Type B pancreatic cell (in vitro differentiated cells): ENCODE measurements around the gene RUVBL2. TPM values are rescaled to one million over a fixed set of nuclear protein-coding genes. Genes with fewer than 3 reads are reported as not detected.

Source experiments
- DNase-seq: peaks from one replicate; pipeline ENCODE4 v3.0.0; 2021; ENCODE audit warnings: mixed read lengths; ENCODE audit not compliant: unreplicated experiment; ENCODE audit errors: extremely low spot score
- H3K27ac Mint-ChIP-seq: 2 replicates; pipeline ENCODE4 v1.8.0; 2021; ENCODE audit warnings: mild to moderate bottlenecking, mixed read lengths
- H3K27me3 Mint-ChIP-seq: 2 replicates; pipeline ENCODE4 v1.8.0; 2021; ENCODE audit warnings: mixed read lengths
- H3K36me3 Mint-ChIP-seq: 2 replicates; pipeline ENCODE4 v1.8.0; 2021; ENCODE audit warnings: mixed read lengths
- H3K4me1 Mint-ChIP-seq: one replicate; pipeline ENCODE4 v1.8.0; 2021; ENCODE audit warnings: mixed read lengths; ENCODE audit not compliant: unreplicated experiment
- H3K4me3 Mint-ChIP-seq: 2 replicates; pipeline ENCODE4 v1.8.0; 2021; ENCODE audit warnings: mild to moderate bottlenecking, mixed read lengths
- H3K9me3 Mint-ChIP-seq: 2 replicates; pipeline ENCODE4 v1.8.0; 2021; ENCODE audit warnings: mixed read lengths
- total RNA-seq: library from RNA; stranded (reverse); gene quantifications from 2 replicates; pipeline ENCODE4 v1.2.1, GENCODE V29; 2021; ENCODE audit warnings: low replicate concordance
- TF ChIP-seq, protein P1 (sequence below): fragments of 200-600 bp; sonication (generic); conservative IDR thresholded peaks from 2 replicates; pipeline ENCODE4 v1.5.0; 2021; ENCODE audit warnings: antibody characterized with exemption, mild to moderate bottlenecking

RUVBL2 gene
- total RNA-seq, 1 donor from 2014 or later: 99.5 TPM

DNA sequence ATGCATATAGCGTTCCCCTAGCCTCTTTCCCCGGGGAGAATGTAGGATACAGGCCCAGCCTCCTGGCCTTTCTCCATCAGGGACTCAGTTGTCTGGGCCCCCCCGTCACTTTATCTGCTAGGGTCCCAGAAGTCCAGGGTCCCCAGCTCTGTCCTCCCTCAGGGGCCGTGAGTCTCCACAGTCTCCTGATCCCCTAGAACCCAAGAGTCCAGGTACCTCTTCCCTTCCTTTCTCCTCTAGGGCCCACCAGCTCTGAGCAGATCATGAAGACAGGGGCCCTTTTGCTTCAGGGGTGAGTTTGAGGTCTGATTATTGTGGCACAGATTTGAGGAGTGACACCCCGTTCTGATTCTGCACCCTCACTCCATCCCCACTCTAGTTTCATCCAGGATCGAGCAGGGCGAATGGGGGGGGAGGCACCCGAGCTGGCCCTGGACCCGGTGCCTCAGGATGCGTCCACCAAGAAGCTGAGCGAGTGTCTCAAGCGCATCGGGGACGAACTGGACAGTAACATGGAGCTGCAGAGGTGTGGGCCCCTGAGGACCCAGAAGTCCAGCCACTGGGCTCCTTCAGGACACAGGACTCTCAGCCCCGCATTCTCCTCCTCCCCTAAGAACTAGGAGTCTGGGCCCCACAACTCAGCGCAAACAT is 38.3 kb upstream of the RUVBL2 start:
- peak overlapping the region; percentile 62 for H3K27ac Mint-ChIP-seq
- peaks cover 11% of the 10 kb centered on the region for H3K36me3 Mint-ChIP-seq
- H3K4me1 Mint-ChIP-seq: peaks cover 16% of the 10 kb centered on the region
- peak overlapping the region; percentile 90 for H3K4me3 Mint-ChIP-seq
- no peaks in the 10 kb centered on the region for H3K9me3 Mint-ChIP-seq
- DNase-seq: no peak
- H3K27me3 Mint-ChIP-seq: no peaks in the 10 kb centered on the region
- TF ChIP-seq, protein P1, sequence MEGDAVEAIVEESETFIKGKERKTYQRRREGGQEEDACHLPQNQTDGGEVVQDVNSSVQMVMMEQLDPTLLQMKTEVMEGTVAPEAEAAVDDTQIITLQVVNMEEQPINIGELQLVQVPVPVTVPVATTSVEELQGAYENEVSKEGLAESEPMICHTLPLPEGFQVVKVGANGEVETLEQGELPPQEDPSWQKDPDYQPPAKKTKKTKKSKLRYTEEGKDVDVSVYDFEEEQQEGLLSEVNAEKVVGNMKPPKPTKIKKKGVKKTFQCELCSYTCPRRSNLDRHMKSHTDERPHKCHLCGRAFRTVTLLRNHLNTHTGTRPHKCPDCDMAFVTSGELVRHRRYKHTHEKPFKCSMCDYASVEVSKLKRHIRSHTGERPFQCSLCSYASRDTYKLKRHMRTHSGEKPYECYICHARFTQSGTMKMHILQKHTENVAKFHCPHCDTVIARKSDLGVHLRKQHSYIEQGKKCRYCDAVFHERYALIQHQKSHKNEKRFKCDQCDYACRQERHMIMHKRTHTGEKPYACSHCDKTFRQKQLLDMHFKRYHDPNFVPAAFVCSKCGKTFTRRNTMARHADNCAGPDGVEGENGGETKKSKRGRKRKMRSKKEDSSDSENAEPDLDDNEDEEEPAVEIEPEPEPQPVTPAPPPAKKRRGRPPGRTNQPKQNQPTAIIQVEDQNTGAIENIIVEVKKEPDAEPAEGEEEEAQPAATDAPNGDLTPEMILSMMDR: no peak

GRCh38 chr19:48958006-48958405 is 35.7 kb upstream of the RUVBL2 start:
- H3K27ac Mint-ChIP-seq: no peak overlapping the region
- peaks cover 17% of the 10 kb centered on the region for H3K36me3 Mint-ChIP-seq
- TF ChIP-seq, protein P1: no peak
- DNase-seq: no peak
- no peaks in the 10 kb centered on the region for H3K27me3 Mint-ChIP-seq
- H3K9me3 Mint-ChIP-seq: no peaks in the 10 kb centered on the region
- H3K4me3 Mint-ChIP-seq: peak overlapping the region; percentile 49
- H3K4me1 Mint-ChIP-seq: peaks cover 28% of the 10 kb centered on the region

DNA sequence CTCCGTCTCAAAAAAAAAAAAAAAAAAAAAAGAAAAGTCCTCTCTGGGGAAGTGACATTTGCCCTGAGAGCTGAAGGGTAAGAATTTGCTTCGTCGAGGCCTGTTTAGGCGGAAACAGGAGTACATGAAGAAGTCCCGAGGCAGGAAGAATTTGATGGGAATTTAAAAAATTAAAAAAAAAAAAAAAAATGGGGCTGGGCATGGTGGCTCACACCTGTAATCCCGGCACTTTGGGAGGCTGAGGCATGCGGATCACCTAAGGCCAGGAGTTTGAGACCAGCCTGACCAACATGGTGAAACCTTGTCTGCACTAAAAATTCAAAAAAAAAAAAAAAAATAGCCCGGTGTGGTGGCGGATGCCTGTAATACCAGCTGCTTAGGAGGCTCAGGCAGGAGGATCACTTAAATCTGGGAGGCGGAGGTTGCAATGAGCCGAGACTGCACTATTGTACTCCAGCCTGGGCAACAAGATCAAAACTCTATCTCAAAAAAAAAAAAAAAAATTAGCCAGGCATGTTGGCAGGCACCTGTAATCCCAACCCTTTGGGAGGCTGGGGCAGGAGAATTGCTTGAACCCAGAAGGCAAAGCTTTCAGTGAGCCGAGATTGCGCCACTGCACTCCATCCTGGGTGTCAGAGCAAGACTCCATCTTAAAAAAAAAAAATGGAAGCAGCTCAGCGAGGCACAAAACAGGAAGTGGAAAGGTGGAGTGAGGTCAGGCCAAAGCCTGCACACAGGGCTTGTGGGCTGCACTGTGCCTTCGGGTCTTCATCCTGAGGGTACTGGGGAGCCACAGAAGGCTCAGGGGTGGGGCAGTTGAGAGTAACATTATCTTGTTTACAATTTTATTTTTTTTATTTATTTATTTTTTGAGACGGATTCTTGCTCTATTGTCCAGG is 34.1 kb upstream of the RUVBL2 start:
- Mint-ChIP-seq H3K27ac (no peak overlapping the region), H3K36me3 (peaks cover 17% of the 10 kb centered on the region), H3K4me1 (peaks cover 38% of the 10 kb centered on the region), H3K9me3 (no peaks in the 10 kb centered on the region), H3K27me3 (no peaks in the 10 kb centered on the region), H3K4me3 (no peak overlapping the region)
- TF ChIP-seq, protein P1: no peak
- no peak for DNase-seq

DNA sequence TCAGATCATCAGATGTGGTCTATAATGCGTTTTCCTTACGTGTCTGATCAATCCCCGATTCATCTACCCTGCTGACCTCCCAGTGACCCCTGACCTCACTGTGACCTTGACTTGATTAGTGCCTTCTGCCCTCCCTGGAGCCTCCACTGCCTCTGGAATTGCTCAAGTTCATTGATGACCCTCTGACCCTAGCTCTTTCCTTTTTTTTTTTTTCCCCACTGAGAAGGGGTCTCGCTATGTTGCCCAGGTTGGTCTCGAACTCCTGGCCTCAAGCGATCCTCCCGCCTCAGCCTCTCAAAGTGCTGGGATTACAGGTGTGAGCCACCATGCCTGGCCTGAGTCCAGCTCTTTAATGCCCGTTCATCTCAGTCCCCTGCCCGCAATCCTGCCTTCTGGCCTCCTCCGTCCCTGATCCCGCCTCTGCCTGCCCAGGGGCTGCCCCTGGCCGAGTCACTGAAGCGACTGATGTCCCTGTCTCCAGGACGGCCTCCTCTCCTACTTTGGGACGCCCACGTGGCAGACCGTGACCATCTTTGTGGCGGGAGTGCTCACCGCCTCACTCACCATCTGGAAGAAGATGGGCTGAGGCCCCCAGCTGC is 32.5 kb upstream of the RUVBL2 start:
- Mint-ChIP-seq H3K4me3 (peak overlapping the region; percentile 36), H3K36me3 (peaks cover 22% of the 10 kb centered on the region), H3K27me3 (peaks cover 3% of the 10 kb centered on the region), H3K4me1 (peaks cover 34% of the 10 kb centered on the region), H3K27ac (peak overlapping the region; percentile 64), H3K9me3 (no peaks in the 10 kb centered on the region)
- DNase-seq: no peak
- TF ChIP-seq, protein P1: no peak

DNA sequence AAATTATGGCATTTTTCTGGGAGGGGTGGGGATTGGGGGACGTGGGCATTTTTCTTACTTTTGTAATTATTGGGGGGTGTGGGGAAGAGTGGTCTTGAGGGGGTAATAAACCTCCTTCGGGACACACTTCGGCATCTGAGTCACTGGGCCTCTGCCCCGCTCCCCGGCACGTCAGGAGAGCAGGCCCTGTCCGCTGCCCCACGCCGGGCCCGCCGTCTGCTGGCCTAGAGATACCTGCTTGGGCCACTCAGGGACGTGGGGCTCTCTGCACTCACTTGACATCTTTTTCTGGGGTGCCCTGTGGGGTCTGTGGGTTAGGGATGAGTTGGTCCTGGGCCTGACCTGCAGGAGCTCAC is 32.0 kb upstream of the RUVBL2 start:
- Mint-ChIP-seq H3K4me3 (peak overlapping the region; percentile 69), H3K4me1 (peaks cover 31% of the 10 kb centered on the region), H3K36me3 (peaks cover 27% of the 10 kb centered on the region), H3K9me3 (no peaks in the 10 kb centered on the region), H3K27me3 (peaks cover 3% of the 10 kb centered on the region), H3K27ac (peak overlapping the region; percentile 83)
- no peak for DNase-seq
- TF ChIP-seq, protein P1: no peak
